Stimulated activated CD4-positive, alpha-beta T cell treated with anti-CD3 and anti-CD28 coated beads, TNF-alpha, amount 100 ng/mL, for 4 hours (primary cell): ENCODE measurements around the gene CNTNAP3B.
"Not testable (repeated sequence)": the region's sequence is repeated elsewhere in the genome, so short reads cannot be mapped to it uniquely, and the experiment has no call there.

Experiments used
- DNase-seq, 3 experiments: peaks; one replicate each; pipeline ENCODE4 v3.0.0-alpha.2; 2020; ENCODE audit warnings: low read depth in 3 of 3

The CNTNAP3B gene

GRCh38 chr9:41977965-41978600 is 151.1 kb downstream of the CNTNAP3B start:
- not testable (repeated sequence) for DNase-seq

GRCh38 chr9:41974906-41975305 is 154.3 kb downstream of the CNTNAP3B start:
- not testable (repeated sequence) for DNase-seq

GRCh38 chr9:41953007-41953406 is 176.2 kb downstream of the CNTNAP3B start:
- not testable (repeated sequence) for DNase-seq

GRCh38 chr9:41941738-41942137 is 187.5 kb downstream of the CNTNAP3B start:
- DNase-seq: not testable (repeated sequence)

- not testable (repeated sequence) for DNase-seq
Measured at GRCh38 chr9:41938143-41938542, 191.1 kb downstream of the CNTNAP3B start.

- not testable (repeated sequence) for DNase-seq
Measured at GRCh38 chr9:41935727-41936126, 193.5 kb downstream of the CNTNAP3B start.

- DNase-seq: not testable (repeated sequence)
Measured at GRCh38 chr9:41929172-41929571, 200.1 kb downstream of the CNTNAP3B start.

GRCh38 chr9:41917374-41917773 is 211.9 kb downstream of the CNTNAP3B start:
- not testable (repeated sequence) for DNase-seq

- not testable (repeated sequence) for DNase-seq
Measured at GRCh38 chr9:41905488-41905887, 223.7 kb downstream of the CNTNAP3B start.

- not testable (repeated sequence) for DNase-seq
Measured at GRCh38 chr9:41902762-41903161, 226.5 kb downstream of the CNTNAP3B start.

- DNase-seq: not testable (repeated sequence)
Measured at GRCh38 chr9:41898720-41899343, 230.4 kb downstream of the CNTNAP3B start.

GRCh38 chr9:41874557-41874956 is 254.7 kb downstream of the CNTNAP3B start:
- DNase-seq: not testable (repeated sequence)

GRCh38 chr9:41855422-41855821 is 273.8 kb downstream of the CNTNAP3B start:
- DNase-seq: not testable (repeated sequence)

- not testable (repeated sequence) for DNase-seq
Measured at GRCh38 chr9:41851848-41852740, 277.1 kb downstream of the CNTNAP3B start.

GRCh38 chr9:41847829-41848228 is 281.4 kb downstream of the CNTNAP3B start:
- not testable (repeated sequence) for DNase-seq
